Measurements from ENCODE around the gene CALCB. TPM values are rescaled to one million over a fixed set of nuclear protein-coding genes. Genes with fewer than 3 reads are reported as not detected.

The CALCB gene
- total RNA-seq, 1 experiment from 2014 or later, result 4.3 TPM

GRCh38 chr11:15034687-15035267 is 38.6 kb upstream of the CALCB start:
- no peak for DNase-seq (ENCODE audit: unreplicated experiment)
- Mint-ChIP-seq H3K27ac (ENCODE audit: low read depth, unreplicated experiment) (no peak overlapping the region), H3K27me3 (ENCODE audit: insufficient read depth, unreplicated experiment) (peaks cover 13% of the 10 kb centered on the region), H3K9me3 (ENCODE audit: unreplicated experiment) (no peaks in the 10 kb centered on the region), H3K4me1 (ENCODE audit: insufficient read depth, unreplicated experiment) (no peaks in the 10 kb centered on the region), H3K36me3 (ENCODE audit: insufficient read depth, unreplicated experiment) (no peaks in the 10 kb centered on the region), H3K4me3 (ENCODE audit: unreplicated experiment) (no peak overlapping the region)
- BruUV-seq (replicated peaks), result no TSS peak
- POLR2A ChIA-PET, result no interaction called here
- no peak for TF ChIP-seq CTCF (IDR thresholded peaks at IDR 0.05; ENCODE audit: unreplicated experiment)
- CTCF ChIA-PET, result interaction anchor here (0.7 kb wide), 1 partner anchor 41 kb away, joined by 3 read pairs; no protein-coding TSS in a partner anchor
- intact Hi-C loops (cut with micrococcal nuclease), result no loop called here

- no peak for TF ChIP-seq CTCF (IDR thresholded peaks at IDR 0.05; ENCODE audit: unreplicated experiment)
- H3K9me3 Mint-ChIP-seq (ENCODE audit: unreplicated experiment), result no peaks in the 10 kb centered on the region
- ChIA-PET POLR2A (no interaction called here), CTCF (interaction anchor here (0.7 kb wide), 1 partner anchor 40 kb away, joined by 3 read pairs; no protein-coding TSS in a partner anchor)
- no peak overlapping the region for H3K4me3 Mint-ChIP-seq (ENCODE audit: unreplicated experiment)
- no peak for DNase-seq (ENCODE audit: unreplicated experiment)
- intact Hi-C loops (cut with micrococcal nuclease), result no loop called here
- H3K27ac Mint-ChIP-seq (ENCODE audit: low read depth, unreplicated experiment), result no peak overlapping the region
- H3K4me1 Mint-ChIP-seq (ENCODE audit: insufficient read depth, unreplicated experiment), result no peaks in the 10 kb centered on the region
- no peaks in the 10 kb centered on the region for H3K36me3 Mint-ChIP-seq (ENCODE audit: insufficient read depth, unreplicated experiment)
- no TSS peak for BruUV-seq (replicated peaks)
- peaks cover 7% of the 10 kb centered on the region for H3K27me3 Mint-ChIP-seq (ENCODE audit: insufficient read depth, unreplicated experiment)
Observed at GRCh38 chr11:15035283-15035682, 38.1 kb upstream of the CALCB start.

- no peak overlapping the region for H3K27ac Mint-ChIP-seq (ENCODE audit: low read depth, unreplicated experiment)
- BruUV-seq (replicated peaks), result no TSS peak
- no peaks in the 10 kb centered on the region for H3K36me3 Mint-ChIP-seq (ENCODE audit: insufficient read depth, unreplicated experiment)
- no peaks in the 10 kb centered on the region for H3K27me3 Mint-ChIP-seq (ENCODE audit: insufficient read depth, unreplicated experiment)
- H3K9me3 Mint-ChIP-seq (ENCODE audit: unreplicated experiment), result no peaks in the 10 kb centered on the region
- peak; percentile 67 for DNase-seq (ENCODE audit: unreplicated experiment)
- intact Hi-C loops (cut with micrococcal nuclease), result loop anchor here (1.0 to 2.0 kb wide), 4 partner anchors 36 to 169 kb away; no protein-coding TSS in a partner anchor
- no peak overlapping the region for H3K4me3 Mint-ChIP-seq (ENCODE audit: unreplicated experiment)
- POLR2A ChIA-PET, result no interaction called here
- H3K4me1 Mint-ChIP-seq (ENCODE audit: insufficient read depth, unreplicated experiment), result no peaks in the 10 kb centered on the region
- CTCF ChIA-PET, result interaction anchor here (0.6 to 3.0 kb wide), 6 partner anchors 10 to 1302 kb away, joined by 3 to 27 read pairs (median 4); partner anchors contain the start of gene CALCB
- TF ChIP-seq CTCF (IDR thresholded peaks at IDR 0.05; ENCODE audit: unreplicated experiment), result peak; percentile 64
Observed at GRCh38 chr11:15038963-15039362, 34.4 kb upstream of the CALCB start.

GRCh38 chr11:15045209-15045608 is 28.2 kb upstream of the CALCB start:
- no peak for TF ChIP-seq CTCF (IDR thresholded peaks at IDR 0.05; ENCODE audit: unreplicated experiment)
- H3K36me3 Mint-ChIP-seq (ENCODE audit: insufficient read depth, unreplicated experiment), result no peaks in the 10 kb centered on the region
- intact Hi-C loops (cut with micrococcal nuclease), result no loop called here
- no peak overlapping the region for H3K4me3 Mint-ChIP-seq (ENCODE audit: unreplicated experiment)
- DNase-seq (ENCODE audit: unreplicated experiment), result no peak
- no peak overlapping the region for H3K27ac Mint-ChIP-seq (ENCODE audit: low read depth, unreplicated experiment)
- POLR2A ChIA-PET, result no interaction called here
- H3K4me1 Mint-ChIP-seq (ENCODE audit: insufficient read depth, unreplicated experiment), result no peaks in the 10 kb centered on the region
- CTCF ChIA-PET, result interaction anchor here (1.0 to 1.6 kb wide), 3 partner anchors 30 to 137 kb away, joined by 4 to 6 read pairs (median 5); no protein-coding TSS in a partner anchor
- H3K27me3 Mint-ChIP-seq (ENCODE audit: insufficient read depth, unreplicated experiment), result no peaks in the 10 kb centered on the region
- no TSS peak for BruUV-seq (replicated peaks)
- no peaks in the 10 kb centered on the region for H3K9me3 Mint-ChIP-seq (ENCODE audit: unreplicated experiment)
